ENCODE measurements around the gene ZNF469.

GRCh38 chr16:88418869-88419268 is 36.1 kb downstream of the ZNF469 start:
- TF ChIP-seq CTCF (IDR thresholded peaks at IDR 0.05) (no peak), POLR2A (IDR thresholded peaks at IDR 0.05) (no peak), EP300 (IDR thresholded peaks at IDR 0.05; ENCODE audit: low read depth) (no peak)

Measured in transverse colon (tissue), 3 donors.